ENCODE results near the gene BEAN1.
"Not testable (repeated sequence)": the region's sequence is repeated elsewhere in the genome, so short reads cannot be mapped to it uniquely, and the experiment has no call there.

The BEAN1 gene

DNA sequence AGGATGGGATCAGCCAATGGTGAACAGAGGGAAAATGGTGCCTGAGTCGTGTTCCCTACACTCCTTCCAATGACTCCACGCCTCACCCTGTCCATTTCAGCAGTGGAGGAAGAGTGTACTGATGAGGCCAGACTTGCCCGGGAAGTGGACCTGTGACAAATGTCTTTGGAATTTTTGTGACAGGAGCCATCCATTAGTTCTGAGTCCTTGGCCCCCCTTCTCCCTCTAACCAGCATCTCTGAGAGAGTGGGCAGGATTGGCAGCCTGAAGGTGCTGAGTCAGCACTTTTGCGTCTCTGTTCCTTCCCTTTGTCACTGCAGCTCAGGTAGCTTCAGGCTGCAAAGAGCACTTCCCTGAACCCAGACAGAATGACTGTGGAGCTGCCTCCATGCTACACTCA, 30.8 kb downstream of the BEAN1 start:
- Histone ChIP-seq H3K27ac (ENCODE audit: insufficient read depth, low read depth, low read length, poor library complexity, severe bottlenecking) (no peak overlapping the region), H3K9me3 (ENCODE audit: control insufficient read depth, low read length) (no peaks in the 10 kb centered on the region), H3K36me3 (ENCODE audit: control insufficient read depth, insufficient read depth, low read length) (no peaks in the 10 kb centered on the region), H3K4me1 (ENCODE audit: control insufficient read depth, insufficient read depth, low read length) (no peaks in the 10 kb centered on the region), H3K4me3 (ENCODE audit: insufficient read depth, low read depth, low read length) (no peak overlapping the region), H3K27me3 (ENCODE audit: control insufficient read depth, insufficient read depth, low read length, poor library complexity, severe bottlenecking) (no peaks in the 10 kb centered on the region)
- 62 to 76% methylated on average over 4 of the region's 4 CpGs for WGBS, 2 experiments

DNA sequence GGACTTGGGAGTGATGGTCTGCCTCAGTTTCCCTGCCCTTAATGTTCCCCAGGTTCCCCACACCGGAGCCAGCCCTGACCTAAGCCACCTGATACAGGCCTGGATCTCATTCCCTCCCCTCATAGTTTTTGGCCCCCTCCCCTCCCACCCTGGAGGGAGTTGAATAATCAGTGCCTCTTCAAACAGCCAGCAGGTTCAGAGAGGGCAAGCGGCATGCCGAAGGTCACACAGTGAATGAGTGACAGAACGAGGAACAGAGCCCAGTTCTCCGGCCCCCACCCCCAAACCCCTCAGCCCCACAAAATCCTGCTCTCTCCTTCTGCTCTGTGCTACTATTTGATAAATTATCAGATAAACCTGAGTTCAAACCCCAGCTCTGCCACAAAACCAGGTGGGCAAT, 31.2 kb downstream of the BEAN1 start:
- H3K4me1 ChIP-seq (ENCODE audit: control insufficient read depth, insufficient read depth, low read length): no peaks in the 10 kb centered on the region
- H3K9me3 ChIP-seq (ENCODE audit: control insufficient read depth, low read length): no peaks in the 10 kb centered on the region
- no peak overlapping the region for H3K4me3 ChIP-seq (ENCODE audit: insufficient read depth, low read depth, low read length)
- no peaks in the 10 kb centered on the region for H3K27me3 ChIP-seq (ENCODE audit: control insufficient read depth, insufficient read depth, low read length, poor library complexity, severe bottlenecking)
- 89 to 90% methylated on average over 5 of the region's 5 CpGs for WGBS, 2 experiments
- no peak overlapping the region for H3K27ac ChIP-seq (ENCODE audit: insufficient read depth, low read depth, low read length, poor library complexity, severe bottlenecking)
- H3K36me3 ChIP-seq (ENCODE audit: control insufficient read depth, insufficient read depth, low read length): no peaks in the 10 kb centered on the region

DNA sequence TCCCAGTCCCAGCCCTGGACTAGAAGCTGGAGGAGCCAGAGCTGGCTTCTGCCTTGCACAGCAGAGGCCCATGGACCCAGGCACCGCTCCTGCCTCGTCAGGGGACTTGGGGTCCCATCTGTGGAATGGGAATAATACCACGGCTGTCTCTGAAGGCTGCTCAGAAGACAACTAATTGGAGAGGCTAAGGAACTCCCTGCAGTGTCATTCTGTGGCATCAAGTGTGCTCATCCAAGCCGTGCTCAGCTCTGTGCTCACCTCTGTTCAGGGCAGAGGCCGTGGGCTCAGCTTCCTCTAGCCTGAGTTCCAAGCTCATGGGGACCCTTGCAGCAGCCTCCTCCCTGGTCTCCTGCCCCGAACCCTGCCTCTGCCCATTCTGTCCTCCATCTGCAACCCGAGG, 31.8 kb downstream of the BEAN1 start:
- WGBS, 2 experiments: 83 to 87% methylated on average over 7 of the region's 7 CpGs
- no peaks in the 10 kb centered on the region for H3K9me3 ChIP-seq (ENCODE audit: control insufficient read depth, low read length)
- H3K36me3 ChIP-seq (ENCODE audit: control insufficient read depth, insufficient read depth, low read length): no peaks in the 10 kb centered on the region
- no peaks in the 10 kb centered on the region for H3K27me3 ChIP-seq (ENCODE audit: control insufficient read depth, insufficient read depth, low read length, poor library complexity, severe bottlenecking)
- H3K4me3 ChIP-seq (ENCODE audit: insufficient read depth, low read depth, low read length): no peak overlapping the region
- no peaks in the 10 kb centered on the region for H3K4me1 ChIP-seq (ENCODE audit: control insufficient read depth, insufficient read depth, low read length)
- no peak overlapping the region for H3K27ac ChIP-seq (ENCODE audit: insufficient read depth, low read depth, low read length, poor library complexity, severe bottlenecking)

DNA sequence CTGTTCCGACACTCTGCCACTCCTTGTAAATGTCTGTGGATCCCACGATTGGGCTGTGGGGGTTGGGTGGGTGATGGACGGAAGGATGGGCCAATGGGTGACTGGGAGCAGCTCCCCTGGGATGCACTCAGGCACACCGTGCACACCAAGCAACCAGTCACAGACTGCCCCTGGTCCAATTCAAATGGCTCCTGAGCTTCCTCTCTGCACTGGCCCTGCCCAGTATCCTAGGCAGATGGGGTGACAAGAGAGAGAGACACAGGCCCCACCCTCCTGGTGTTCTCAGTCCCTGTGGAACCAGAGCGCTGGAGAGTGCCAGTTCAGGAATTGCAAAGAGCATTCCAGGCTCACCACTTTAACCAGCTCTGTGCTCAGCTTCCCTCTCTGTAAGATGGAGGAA, 32.8 kb downstream of the BEAN1 start:
- no peaks in the 10 kb centered on the region for H3K9me3 ChIP-seq (ENCODE audit: control insufficient read depth, low read length)
- no peaks in the 10 kb centered on the region for H3K4me1 ChIP-seq (ENCODE audit: control insufficient read depth, insufficient read depth, low read length)
- WGBS, 2 experiments: 47 to 60% methylated on average over 5 of the region's 5 CpGs
- no peaks in the 10 kb centered on the region for H3K27me3 ChIP-seq (ENCODE audit: control insufficient read depth, insufficient read depth, low read length, poor library complexity, severe bottlenecking)
- no peak overlapping the region for H3K4me3 ChIP-seq (ENCODE audit: insufficient read depth, low read depth, low read length)
- no peaks in the 10 kb centered on the region for H3K36me3 ChIP-seq (ENCODE audit: control insufficient read depth, insufficient read depth, low read length)
- no peak overlapping the region for H3K27ac ChIP-seq (ENCODE audit: insufficient read depth, low read depth, low read length, poor library complexity, severe bottlenecking)

DNA sequence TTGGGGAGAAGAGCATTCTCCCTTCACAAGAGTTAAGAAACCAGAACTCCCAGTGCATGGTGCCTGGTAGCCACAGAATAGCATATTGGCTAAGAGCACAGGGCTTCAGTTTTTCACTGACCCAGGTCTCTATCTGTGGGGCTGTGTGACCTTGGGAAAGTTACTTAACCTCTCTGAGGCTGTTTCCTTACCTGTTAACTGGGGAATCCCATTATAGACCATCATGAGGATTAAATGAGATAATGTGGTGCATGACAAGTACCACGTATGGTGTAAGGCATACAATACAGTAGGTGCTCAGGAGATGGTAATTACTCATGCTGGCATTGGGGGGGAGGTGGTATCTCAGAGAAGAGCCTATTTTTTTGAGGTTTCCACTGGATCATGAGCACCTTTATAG, 33.6 kb downstream of the BEAN1 start:
- Histone ChIP-seq H3K9me3 (ENCODE audit: control insufficient read depth, low read length) (no peaks in the 10 kb centered on the region), H3K27ac (ENCODE audit: insufficient read depth, low read depth, low read length, poor library complexity, severe bottlenecking) (no peak overlapping the region), H3K27me3 (ENCODE audit: control insufficient read depth, insufficient read depth, low read length, poor library complexity, severe bottlenecking) (no peaks in the 10 kb centered on the region), H3K36me3 (ENCODE audit: control insufficient read depth, insufficient read depth, low read length) (no peaks in the 10 kb centered on the region), H3K4me1 (ENCODE audit: control insufficient read depth, insufficient read depth, low read length) (no peaks in the 10 kb centered on the region), H3K4me3 (ENCODE audit: insufficient read depth, low read depth, low read length) (no peak overlapping the region)
- WGBS, 2 experiments: 83 to 92% methylated on average over 1 of the region's 1 CpG

DNA sequence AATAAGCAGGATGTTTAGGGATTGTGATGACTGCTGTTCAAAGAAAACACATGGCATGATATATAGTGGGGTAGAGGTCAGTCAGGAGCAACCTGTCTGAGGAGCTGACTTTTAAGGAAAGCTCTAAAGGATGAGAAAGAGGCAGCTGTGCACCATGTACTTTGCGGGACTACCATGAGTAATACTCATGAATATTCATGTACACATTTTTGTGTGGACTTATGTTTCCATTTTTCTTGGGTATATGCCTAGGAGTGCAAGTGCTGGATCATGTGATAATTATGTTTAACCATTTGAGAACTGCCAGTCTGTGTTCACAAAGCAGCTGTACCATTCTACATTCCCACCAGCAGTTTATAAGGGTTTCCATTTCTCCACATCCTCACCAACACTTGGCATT, 35.8 kb downstream of the BEAN1 start:
- Histone ChIP-seq H3K27me3 (ENCODE audit: control insufficient read depth, insufficient read depth, low read length, poor library complexity, severe bottlenecking) (no peaks in the 10 kb centered on the region), H3K36me3 (ENCODE audit: control insufficient read depth, insufficient read depth, low read length) (no peaks in the 10 kb centered on the region), H3K4me3 (ENCODE audit: insufficient read depth, low read depth, low read length) (no peak overlapping the region), H3K9me3 (ENCODE audit: control insufficient read depth, low read length) (no peaks in the 10 kb centered on the region), H3K4me1 (ENCODE audit: control insufficient read depth, insufficient read depth, low read length) (no peaks in the 10 kb centered on the region), H3K27ac (ENCODE audit: insufficient read depth, low read depth, low read length, poor library complexity, severe bottlenecking) (no peak overlapping the region)
- 80 to 100% methylated on average over 1 of the region's 1 CpG for WGBS, 2 experiments

DNA sequence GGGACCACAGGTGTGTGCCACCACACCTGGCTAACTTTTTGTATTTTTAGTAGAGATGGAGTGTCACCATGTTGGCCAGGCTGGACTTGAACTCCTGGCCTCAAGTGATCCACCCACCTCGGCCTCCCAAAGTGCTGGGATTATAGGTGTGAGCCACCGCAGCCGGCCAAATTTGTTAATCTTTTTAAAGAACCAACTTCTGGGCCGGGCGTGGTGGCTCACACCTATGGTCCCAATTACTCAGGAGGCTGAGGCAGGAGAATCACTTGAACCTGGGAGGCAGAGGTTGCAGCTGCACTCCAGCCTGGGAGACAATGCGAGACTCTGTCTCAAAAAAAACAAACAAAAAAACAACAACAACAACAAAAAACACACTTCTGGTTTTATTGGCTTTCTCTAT, 38.9 kb downstream of the BEAN1 start:
- not testable (repeated sequence) for H3K27me3 ChIP-seq (ENCODE audit: control insufficient read depth, insufficient read depth, low read length, poor library complexity, severe bottlenecking); H3K27ac ChIP-seq (ENCODE audit: insufficient read depth, low read depth, low read length, poor library complexity, severe bottlenecking); H3K36me3 ChIP-seq (ENCODE audit: control insufficient read depth, insufficient read depth, low read length); H3K9me3 ChIP-seq (ENCODE audit: control insufficient read depth, low read length); H3K4me3 ChIP-seq (ENCODE audit: insufficient read depth, low read depth, low read length); H3K4me1 ChIP-seq (ENCODE audit: control insufficient read depth, insufficient read depth, low read length)
- 89 to 91% methylated on average over 6 of the region's 6 CpGs for WGBS, 2 experiments

DNA sequence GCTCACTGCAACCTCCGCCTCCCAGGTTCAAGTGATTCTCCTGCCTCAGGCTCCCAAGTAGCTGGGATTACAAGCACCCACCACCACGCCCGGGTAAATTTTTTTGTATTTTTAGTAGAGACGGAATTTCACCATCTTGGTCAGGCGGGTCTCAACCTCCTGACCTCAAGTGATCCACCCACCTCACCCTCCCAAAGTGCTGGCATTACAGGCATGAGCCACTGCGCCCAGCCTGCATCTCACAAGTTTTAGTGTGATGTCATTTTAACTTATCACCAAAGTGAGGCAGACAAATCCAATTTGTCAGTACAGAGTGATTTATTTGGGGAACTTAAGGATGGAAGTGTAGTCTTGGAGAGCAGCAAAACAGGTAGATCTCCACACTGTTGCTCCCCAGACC, 39.5 kb downstream of the BEAN1 start:
- H3K4me3 ChIP-seq (ENCODE audit: insufficient read depth, low read depth, low read length); H3K36me3 ChIP-seq (ENCODE audit: control insufficient read depth, insufficient read depth, low read length); H3K27ac ChIP-seq (ENCODE audit: insufficient read depth, low read depth, low read length, poor library complexity, severe bottlenecking); H3K4me1 ChIP-seq (ENCODE audit: control insufficient read depth, insufficient read depth, low read length); H3K9me3 ChIP-seq (ENCODE audit: control insufficient read depth, low read length); H3K27me3 ChIP-seq (ENCODE audit: control insufficient read depth, insufficient read depth, low read length, poor library complexity, severe bottlenecking): not testable (repeated sequence)
- WGBS, 2 experiments: 88 to 89% methylated on average over 6 of the region's 6 CpGs

DNA sequence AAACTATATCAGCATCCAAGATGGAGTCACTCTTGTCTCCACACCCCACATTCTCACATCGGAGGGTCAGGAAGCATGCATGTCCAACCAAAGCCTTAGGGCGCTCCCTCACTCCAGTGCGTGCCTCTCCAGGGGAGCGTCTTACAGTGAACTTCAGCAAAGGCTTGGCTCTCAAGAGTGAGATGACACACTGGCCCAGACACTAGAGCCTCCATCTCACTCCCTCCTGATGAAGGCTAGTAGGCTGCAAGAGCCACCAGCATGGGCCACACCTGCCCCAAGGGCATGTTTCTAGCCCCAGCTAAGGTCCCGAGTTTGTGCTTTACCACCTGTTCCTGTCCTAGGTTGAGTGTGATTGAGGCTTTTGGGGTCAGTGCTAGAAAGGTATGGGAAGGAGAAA, 40.5 kb downstream of the BEAN1 start:
- no peaks in the 10 kb centered on the region for H3K9me3 ChIP-seq (ENCODE audit: control insufficient read depth, low read length)
- no peaks in the 10 kb centered on the region for H3K27me3 ChIP-seq (ENCODE audit: control insufficient read depth, insufficient read depth, low read length, poor library complexity, severe bottlenecking)
- H3K36me3 ChIP-seq (ENCODE audit: control insufficient read depth, insufficient read depth, low read length): no peaks in the 10 kb centered on the region
- H3K4me3 ChIP-seq (ENCODE audit: insufficient read depth, low read depth, low read length): no peak overlapping the region
- H3K27ac ChIP-seq (ENCODE audit: insufficient read depth, low read depth, low read length, poor library complexity, severe bottlenecking): no peak overlapping the region
- whole genome bisulfite sequencing, 2 experiments: 90 to 93% methylated on average over 5 of the region's 5 CpGs
- H3K4me1 ChIP-seq (ENCODE audit: control insufficient read depth, insufficient read depth, low read length): no peaks in the 10 kb centered on the region

DNA sequence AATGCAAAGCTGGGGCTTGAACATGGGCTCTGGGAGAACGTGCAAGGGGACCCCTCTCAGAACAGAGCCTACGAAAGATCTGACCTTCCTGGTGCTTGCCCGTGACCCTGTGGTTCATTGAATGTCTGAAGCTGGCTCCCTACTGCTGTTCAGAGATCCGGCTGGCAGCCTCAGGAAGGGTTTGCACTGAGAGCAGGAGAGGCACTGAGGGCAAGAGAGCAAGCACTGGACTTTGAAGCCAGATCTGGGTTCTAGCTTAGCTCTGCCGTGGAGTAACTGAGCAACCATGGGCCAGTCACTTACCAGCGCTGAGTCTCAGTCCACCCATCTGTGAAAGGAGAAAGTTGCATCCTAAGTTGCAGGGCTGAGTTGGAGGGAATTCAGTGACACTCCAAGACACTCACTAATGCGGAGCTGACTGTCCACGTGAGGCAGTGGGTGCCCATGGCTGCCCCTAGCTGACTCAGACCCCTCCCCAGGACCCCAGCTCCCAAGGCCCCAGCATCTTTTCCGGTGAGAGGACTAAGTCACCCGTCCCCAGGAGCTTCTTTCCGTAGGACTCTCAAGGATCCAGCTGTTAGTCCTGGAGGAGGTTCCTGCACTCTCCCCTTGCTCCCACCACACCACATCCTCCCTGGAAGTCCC, 41.3 kb downstream of the BEAN1 start:
- WGBS, 2 experiments: 88 to 91% methylated on average over 11 of the region's 11 CpGs
- H3K36me3 ChIP-seq (ENCODE audit: control insufficient read depth, insufficient read depth, low read length): no peaks in the 10 kb centered on the region
- H3K27me3 ChIP-seq (ENCODE audit: control insufficient read depth, insufficient read depth, low read length, poor library complexity, severe bottlenecking): no peaks in the 10 kb centered on the region
- H3K4me3 ChIP-seq (ENCODE audit: insufficient read depth, low read depth, low read length): no peak overlapping the region
- no peaks in the 10 kb centered on the region for H3K9me3 ChIP-seq (ENCODE audit: control insufficient read depth, low read length)
- no peak overlapping the region for H3K27ac ChIP-seq (ENCODE audit: insufficient read depth, low read depth, low read length, poor library complexity, severe bottlenecking)
- no peaks in the 10 kb centered on the region for H3K4me1 ChIP-seq (ENCODE audit: control insufficient read depth, insufficient read depth, low read length)

All from ectodermal cell (in vitro differentiated cells).